WTC11 (cell line): ENCODE data around the gene KCNG1. TPM values are rescaled to one million over a fixed set of nuclear protein-coding genes. Genes with fewer than 3 reads are reported as not detected.

Source experiments
- ATF2 ChIP-seq: sonication (generic); formaldehyde crosslinking; IDR thresholded peaks from 2 replicates; pipeline ENCODE4 v1.8.1; 2022; ENCODE audit warnings: low read depth, missing genetic modification reagents, borderline replicate concordance
- ATF6 ChIP-seq: sonication (generic); formaldehyde crosslinking; IDR thresholded peaks from 2 replicates; pipeline ENCODE4 v1.8.1; 2023; ENCODE audit warnings: mild to moderate bottlenecking, missing genetic modification reagents
- CDX4 ChIP-seq: fragments of 250-450 bp; sonication (Bioruptor Pico); IDR thresholded peaks from 2 replicates; pipeline ENCODE4 v1.9.0; 2021; ENCODE audit warnings: moderate library complexity, mild to moderate bottlenecking, inconsistent platforms, borderline replicate concordance
- CREB1 ChIP-seq: sonication (generic); formaldehyde crosslinking; IDR thresholded peaks from 2 replicates; pipeline ENCODE4 v1.8.0; 2023; ENCODE audit warnings: mild to moderate bottlenecking, missing genetic modification reagents
- ESRRA ChIP-seq: sonication (generic); formaldehyde crosslinking; IDR thresholded peaks from 2 replicates; pipeline ENCODE4 v1.8.1; 2022; ENCODE audit warnings: mild to moderate bottlenecking, missing genetic modification reagents, borderline replicate concordance
- FOXJ3 ChIP-seq: sonication (generic); formaldehyde crosslinking; IDR thresholded peaks from 2 replicates; pipeline ENCODE4 v1.9.0; 2021; ENCODE audit warnings: missing genetic modification reagents, mild to moderate bottlenecking, borderline replicate concordance
- FOXP1 ChIP-seq: sonication (generic); formaldehyde crosslinking; IDR thresholded peaks from 2 replicates; pipeline ENCODE4 v1.8.0; 2022; ENCODE audit warnings: missing genetic modification reagents, mild to moderate bottlenecking, moderate library complexity, borderline replicate concordance
- HMGA2 ChIP-seq: fragments of 250-450 bp; sonication (Bioruptor Pico); IDR thresholded peaks from 2 replicates; pipeline ENCODE4 v1.4.0; 2021; ENCODE audit warnings: mild to moderate bottlenecking, moderate library complexity
- KAT7 ChIP-seq: sonication (generic); formaldehyde crosslinking; IDR thresholded peaks from 2 replicates; pipeline ENCODE4 v1.8.1; 2023; ENCODE audit warnings: missing genetic modification reagents, mild to moderate bottlenecking, borderline replicate concordance
- MAX ChIP-seq: sonication (generic); formaldehyde crosslinking; IDR thresholded peaks from 2 replicates; pipeline ENCODE4 v1.8.0; 2022; ENCODE audit warnings: mild to moderate bottlenecking, missing genetic modification reagents
- MXD4 ChIP-seq: fragments of 250-450 bp; sonication (Bioruptor Pico); IDR thresholded peaks from 2 replicates; pipeline ENCODE4 v1.8.0; 2021; ENCODE audit warnings: mild to moderate bottlenecking, moderate library complexity, borderline replicate concordance
- NR1H2 ChIP-seq: sonication (generic); formaldehyde crosslinking; IDR thresholded peaks from 2 replicates; pipeline ENCODE4 v1.9.0; 2021; ENCODE audit warnings: mild to moderate bottlenecking, moderate library complexity, missing genetic modification reagents
- NR2C2 ChIP-seq: sonication (generic); formaldehyde crosslinking; IDR thresholded peaks from 2 replicates; pipeline ENCODE4 v1.8.0; 2022; ENCODE audit warnings: mild to moderate bottlenecking, missing genetic modification reagents
- NR3C1 ChIP-seq: sonication (generic); formaldehyde crosslinking; conservative IDR thresholded peaks from 2 replicates; pipeline ENCODE4 v1.8.1; 2023; ENCODE audit warnings: low read depth, mild to moderate bottlenecking, missing genetic modification reagents
- PRDM15 ChIP-seq: sonication (generic); formaldehyde crosslinking; IDR thresholded peaks from 2 replicates; pipeline ENCODE4 v1.8.0; 2022; ENCODE audit warnings: missing genetic modification reagents
- TCF7 ChIP-seq: sonication (generic); formaldehyde crosslinking; IDR thresholded peaks from 2 replicates; pipeline ENCODE4 v1.8.0; 2022; ENCODE audit warnings: mild to moderate bottlenecking, low read depth, missing genetic modification reagents, moderate library complexity
- USF1 ChIP-seq: sonication (generic); formaldehyde crosslinking; IDR thresholded peaks from 2 replicates; pipeline ENCODE4 v1.8.0; 2022; ENCODE audit warnings: mild to moderate bottlenecking, missing genetic modification reagents
- ZNF138 ChIP-seq: sonication (generic); formaldehyde crosslinking; conservative IDR thresholded peaks from 2 replicates; pipeline ENCODE4 v1.8.1; 2022; ENCODE audit warnings: mild to moderate bottlenecking, moderate library complexity, missing genetic modification reagents
- ZNF396 ChIP-seq: fragments of 250-450 bp; sonication (Bioruptor Pico); IDR thresholded peaks from 2 replicates; pipeline ENCODE4 v1.8.0; 2021; ENCODE audit warnings: mild to moderate bottlenecking, moderate library complexity, borderline replicate concordance
- total RNA-seq: library from RNA; stranded (reverse); gene quantifications from 3 replicates; pipeline ENCODE4 v1.2.3, GENCODE V29; 2021
- TF ChIP-seq, protein P1 (sequence below): sonication (generic); formaldehyde crosslinking; IDR thresholded peaks from 2 replicates; pipeline ENCODE4 v1.8.1; 2022; ENCODE audit warnings: mild to moderate bottlenecking, missing genetic modification reagents, moderate library complexity, borderline replicate concordance
- TF ChIP-seq, protein P2 (sequence below): sonication (generic); formaldehyde crosslinking; IDR thresholded peaks from 2 replicates; pipeline ENCODE4 v1.8.1; 2023; ENCODE audit warnings: mild to moderate bottlenecking, missing genetic modification reagents, moderate library complexity
- TF ChIP-seq, protein P3 (sequence below): sonication (generic); formaldehyde crosslinking; IDR thresholded peaks from 2 replicates; pipeline ENCODE4 v1.8.1; 2022; ENCODE audit warnings: low read depth, mild to moderate bottlenecking, moderate library complexity, missing genetic modification reagents, borderline replicate concordance
- TF ChIP-seq, protein P4 (sequence below): fragments of 250-450 bp; sonication (Bioruptor Pico); IDR thresholded peaks from 2 replicates; pipeline ENCODE4 v1.9.0; 2021; ENCODE audit warnings: mild to moderate bottlenecking

The KCNG1 gene
- total RNA-seq, 1 experiment from 2014 or later = 34.6 TPM

GRCh38 chr20:51022803-51023616 lies at the start of gene KCNG1 (continued):
- TF ChIP-seq USF1 (peak; percentile 85), ATF2 (CRISPR knock-in tag) (peak; percentile 51; the same call in 1 of the 2 replicates), ESRRA (CRISPR knock-in tag) (no peak; the same call in 1 of the 2 replicates), FOXP1 (CRISPR knock-in tag) (peak; percentile 92), MAX (CRISPR knock-in tag) (peak; percentile 91), ZNF396 (no peak), ATF6 (CRISPR knock-in tag) (0 out of 2 replicates have a peak, but pooled peaks have one; percentile 50), ZNF138 (CRISPR knock-in tag) (no peak), HMGA2 (CRISPR knock-in tag) (no peak), FOXJ3 (CRISPR knock-in tag) (no peak), MXD4 (CRISPR knock-in tag) (no peak), TCF7 (CRISPR knock-in tag) (no peak), NR2C2 (CRISPR knock-in tag) (no peak), KAT7 (CRISPR knock-in tag) (peak; percentile 41), CDX4 (no peak), PRDM15 (no peak; the same call in 1 of the 2 replicates), CREB1 (CRISPR knock-in tag) (no peak), NR1H2 (no peak), NR3C1 (CRISPR knock-in tag) (no peak)
- TF ChIP-seq, protein P1, sequence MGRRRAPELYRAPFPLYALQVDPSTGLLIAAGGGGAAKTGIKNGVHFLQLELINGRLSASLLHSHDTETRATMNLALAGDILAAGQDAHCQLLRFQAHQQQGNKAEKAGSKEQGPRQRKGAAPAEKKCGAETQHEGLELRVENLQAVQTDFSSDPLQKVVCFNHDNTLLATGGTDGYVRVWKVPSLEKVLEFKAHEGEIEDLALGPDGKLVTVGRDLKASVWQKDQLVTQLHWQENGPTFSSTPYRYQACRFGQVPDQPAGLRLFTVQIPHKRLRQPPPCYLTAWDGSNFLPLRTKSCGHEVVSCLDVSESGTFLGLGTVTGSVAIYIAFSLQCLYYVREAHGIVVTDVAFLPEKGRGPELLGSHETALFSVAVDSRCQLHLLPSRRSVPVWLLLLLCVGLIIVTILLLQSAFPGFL (CRISPR knock-in tag) = no peak
- TF ChIP-seq, protein P2, sequence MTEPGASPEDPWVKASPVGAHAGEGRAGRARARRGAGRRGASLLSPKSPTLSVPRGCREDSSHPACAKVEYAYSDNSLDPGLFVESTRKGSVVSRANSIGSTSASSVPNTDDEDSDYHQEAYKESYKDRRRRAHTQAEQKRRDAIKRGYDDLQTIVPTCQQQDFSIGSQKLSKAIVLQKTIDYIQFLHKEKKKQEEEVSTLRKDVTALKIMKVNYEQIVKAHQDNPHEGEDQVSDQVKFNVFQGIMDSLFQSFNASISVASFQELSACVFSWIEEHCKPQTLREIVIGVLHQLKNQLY (CRISPR knock-in tag) = no peak
- TF ChIP-seq, protein P3, sequence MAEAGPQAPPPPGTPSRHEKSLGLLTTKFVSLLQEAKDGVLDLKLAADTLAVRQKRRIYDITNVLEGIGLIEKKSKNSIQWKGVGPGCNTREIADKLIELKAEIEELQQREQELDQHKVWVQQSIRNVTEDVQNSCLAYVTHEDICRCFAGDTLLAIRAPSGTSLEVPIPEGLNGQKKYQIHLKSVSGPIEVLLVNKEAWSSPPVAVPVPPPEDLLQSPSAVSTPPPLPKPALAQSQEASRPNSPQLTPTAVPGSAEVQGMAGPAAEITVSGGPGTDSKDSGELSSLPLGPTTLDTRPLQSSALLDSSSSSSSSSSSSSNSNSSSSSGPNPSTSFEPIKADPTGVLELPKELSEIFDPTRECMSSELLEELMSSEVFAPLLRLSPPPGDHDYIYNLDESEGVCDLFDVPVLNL (CRISPR knock-in tag) = peak; percentile 34; the same call in 1 of the 2 replicates
- TF ChIP-seq, protein P4, sequence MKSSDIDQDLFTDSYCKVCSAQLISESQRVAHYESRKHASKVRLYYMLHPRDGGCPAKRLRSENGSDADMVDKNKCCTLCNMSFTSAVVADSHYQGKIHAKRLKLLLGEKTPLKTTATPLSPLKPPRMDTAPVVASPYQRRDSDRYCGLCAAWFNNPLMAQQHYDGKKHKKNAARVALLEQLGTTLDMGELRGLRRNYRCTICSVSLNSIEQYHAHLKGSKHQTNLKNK = no peak
